IMR-90 (cell line): ENCODE measurements around the gene JMJD6. TPM values are rescaled to one million over a fixed set of nuclear protein-coding genes. Genes with fewer than 3 reads are reported as not detected.
A peak's percentile ranks its signal among the peaks of the same experiment; 100 is the strongest.

ENCODE experiments used
- ATAC-seq: fragments of 200-7000 bp; cut with Tn5 transposase; 2 replicates; pipeline ENCODE4 v1.9.1; 2020; ENCODE audit warnings: low read depth, mild to moderate bottlenecking, moderate library complexity
- BruUV-seq: library from RNA; stranded (reverse); fragments of 400-500 nt; replicated peaks from 2 replicates; lab custom pipeline; 2021; lab: Mats Ljungman, UMichigan
- CTCF ChIA-PET: fragments of 300-600 bp; formaldehyde crosslinking; extraction: SDS; loops from one replicate; lab custom pipeline; 2021; ENCODE audit warnings: antibody characterized with exemption; lab: Yijun Ruan, JAX
- POLR2A ChIA-PET: fragments of 300-600 bp; sonication (Branson Sonifier 250); formaldehyde crosslinking; loops from one replicate; lab custom pipeline; 2022; ENCODE audit warnings: antibody characterized with exemption; ENCODE audit not compliant: unreplicated experiment; lab: Charles Lee
- DNase-seq: peaks from one replicate; pipeline ENCODE4 v3.0.0; 2013
- H2AFZ ChIP-seq: replicated peaks from 2 replicates; pipeline ENCODE3; 2013; ENCODE audit warnings: low read length, mild to moderate bottlenecking; ENCODE audit not compliant: poor library complexity
- H2AK5ac ChIP-seq: 2 replicates; pipeline ENCODE4 v1.6.1; 2013; ENCODE audit warnings: low read depth, low read length, inconsistent platforms
- H2AK9ac ChIP-seq: replicated peaks from 2 replicates; pipeline ENCODE3; 2013; ENCODE audit warnings: mild to moderate bottlenecking, low read depth, low read length, moderate library complexity; ENCODE audit not compliant: poor library complexity
- H2BK120ac ChIP-seq: 2 replicates; pipeline ENCODE4 v1.6.1; 2013; ENCODE audit warnings: low read depth, low read length, inconsistent platforms
- H2BK15ac ChIP-seq: 3 replicates; pipeline ENCODE4 v1.6.1; 2013; ENCODE audit warnings: low read depth, low read length, inconsistent platforms
- H2BK20ac ChIP-seq: 2 replicates; pipeline ENCODE4 v1.6.1; 2013; ENCODE audit warnings: low read depth, mild to moderate bottlenecking, inconsistent platforms, low read length, moderate library complexity
- H2BK5ac ChIP-seq: 2 replicates; pipeline ENCODE4 v1.6.1; 2013; ENCODE audit warnings: mild to moderate bottlenecking, low read depth, low read length, inconsistent platforms; ENCODE audit not compliant: poor library complexity, severe bottlenecking
- H3K14ac ChIP-seq: replicated peaks from 2 replicates; pipeline ENCODE4 v1.6.1; 2013; ENCODE audit warnings: low read depth, low read length, inconsistent platforms
- H3K18ac ChIP-seq: 2 replicates; pipeline ENCODE4 v1.6.1; 2013; ENCODE audit warnings: low read depth, low read length, control low read depth
- H3K23ac ChIP-seq: 2 replicates; pipeline ENCODE4 v1.6.1; 2013; ENCODE audit warnings: low read depth, low read length, inconsistent platforms
- H3K27ac ChIP-seq: 2 replicates; pipeline ENCODE4 v1.5.1; 2013; ENCODE audit warnings: mild to moderate bottlenecking, control low read depth, low read length; ENCODE audit not compliant: insufficient read depth
- H3K27me3 ChIP-seq: 2 replicates; pipeline ENCODE4 v1.6.1; 2013; ENCODE audit warnings: low read length; ENCODE audit not compliant: control insufficient read depth, insufficient read depth
- H3K36me3 ChIP-seq: 2 replicates; pipeline ENCODE4 v1.6.1; 2013; ENCODE audit warnings: low read length, mixed read lengths; ENCODE audit not compliant: control insufficient read depth, insufficient read depth
- H3K4ac ChIP-seq: 2 replicates; pipeline ENCODE4 v1.6.1; 2013; ENCODE audit warnings: low read depth, low read length, inconsistent platforms
- H3K4me1 ChIP-seq: 2 replicates; pipeline ENCODE4 v1.6.1; 2013; ENCODE audit warnings: low read length, mixed read lengths; ENCODE audit not compliant: control insufficient read depth, insufficient read depth
- H3K4me2 ChIP-seq: 2 replicates; pipeline ENCODE4 v1.6.1; 2013; ENCODE audit warnings: low read depth, mild to moderate bottlenecking, control low read depth, low read length, moderate library complexity
- H3K4me3 ChIP-seq: 2 replicates; pipeline ENCODE4 v1.5.1; 2013; ENCODE audit warnings: low read depth, mild to moderate bottlenecking, control low read depth, low read length, moderate library complexity; ENCODE audit not compliant: insufficient read depth
- H3K56ac ChIP-seq: 2 replicates; pipeline ENCODE4 v1.6.1; 2013; ENCODE audit warnings: low read length, inconsistent platforms; ENCODE audit not compliant: insufficient read depth; ENCODE audit errors: extremely low read depth
- H3K79me1 ChIP-seq, 2 experiments: 2 replicates each; pipeline ENCODE4 v1.6.1; 2013; ENCODE audit warnings: low read length in 2 of 2, inconsistent platforms in 1 of 2, low read depth in 1 of 2
- H3K9ac ChIP-seq: 2 replicates; pipeline ENCODE4 v1.6.1; 2013; ENCODE audit warnings: low read depth, low read length, control low read depth
- H3K9me1 ChIP-seq: 2 replicates; pipeline ENCODE4 v1.6.1; 2013; ENCODE audit warnings: low read length, inconsistent platforms; ENCODE audit not compliant: insufficient read depth
- H3K9me3 ChIP-seq: 2 replicates; pipeline ENCODE4 v1.6.1; 2013; ENCODE audit warnings: low read length; ENCODE audit not compliant: control insufficient read depth, insufficient read depth
- H4K20me1 ChIP-seq: 2 replicates; pipeline ENCODE4 v1.6.1; 2013; ENCODE audit warnings: low read length, inconsistent platforms; ENCODE audit not compliant: insufficient read depth
- H4K5ac ChIP-seq: 2 replicates; pipeline ENCODE4 v1.6.1; 2013; ENCODE audit warnings: mild to moderate bottlenecking, low read depth, low read length, control low read depth
- H4K8ac ChIP-seq, 2 experiments: 2 replicates each; pipeline ENCODE4 v1.6.1; 2013; ENCODE audit warnings: low read depth in 2 of 2, low read length in 2 of 2, control low read depth in 1 of 2, inconsistent platforms in 1 of 2
- H4K91ac ChIP-seq: 2 replicates; pipeline ENCODE4 v1.6.1; 2013; ENCODE audit warnings: low read depth, low read length, inconsistent platforms; ENCODE audit not compliant: insufficient read depth
- CEBPB ChIP-seq: IDR thresholded peaks from 2 replicates; pipeline ENCODE4 v1.6.1; 2012; ENCODE audit warnings: low read depth, low read length, improper control_type of control experiment
- MXI1 ChIP-seq: IDR thresholded peaks from 2 replicates; pipeline ENCODE4 v1.6.1; 2012; ENCODE audit warnings: low read depth, mild to moderate bottlenecking, low read length, moderate library complexity, borderline replicate concordance
- WGBS, 2 experiments: methylation state at CpG; one replicate each; pipeline versions ENCODE4 v1.1.5 to v1.1.7; 2013; ENCODE audit warnings: missing lambda C conversion rate in 2 of 2; ENCODE audit not compliant: insufficient read length in 1 of 2; ENCODE audit errors: extremely low coverage in 2 of 2; 5-methylcytosine and 5-hydroxymethylcytosine counted together
- dilution Hi-C: fragments of 300-500 bp; cut with HindIII; formaldehyde crosslinking; loops from one replicate; pipeline ENCODE4 v1.14.3; 2018; ENCODE audit warnings: low sequenced_read_pairs; ENCODE audit not compliant: unreplicated experiment
- in situ Hi-C: fragments of 300-500 bp; cut with MboI; formaldehyde crosslinking; loops from 3 replicates; pipeline ENCODE4 v1.14.3; 2019; ENCODE audit warnings: low sequenced_read_pairs, inconsistent platforms, mixed read lengths
- intact Hi-C: fragments of 100-400 bp; cut with micrococcal nuclease; formaldehyde crosslinking; loops from 2 replicates; pipeline ENCODE4 v1.10.0; 2022
- polyA plus RNA-seq, 3 experiments: library from polyadenylated mRNA; depleted of rRNA; stranded (reverse); fragments of >200 nt; gene quantifications; 2 replicates each; pipeline ENCODE4 v1.2.3, GENCODE V29; 2012; ENCODE audit warnings: low replicate concordance in 1 of 3
- total RNA-seq: library from RNA; depleted of rRNA; stranded (reverse); fragments of >200 nt; gene quantifications from 2 replicates; pipeline ENCODE4 v1.2.3, GENCODE V29; 2012
- TF ChIP-seq, protein P1 (sequence below): fragments of 150-350 bp; IDR thresholded peaks from 2 replicates; pipeline ENCODE4 v1.6.1; 2017; ENCODE audit warnings: mild to moderate bottlenecking, antibody characterized with exemption, low read length, low read depth

JMJD6 gene
- total and polyA plus RNA-seq, 2 of the 4 experiments (the other 2 are of a cell fraction) = 24.4 to 33.7 TPM

DNA sequence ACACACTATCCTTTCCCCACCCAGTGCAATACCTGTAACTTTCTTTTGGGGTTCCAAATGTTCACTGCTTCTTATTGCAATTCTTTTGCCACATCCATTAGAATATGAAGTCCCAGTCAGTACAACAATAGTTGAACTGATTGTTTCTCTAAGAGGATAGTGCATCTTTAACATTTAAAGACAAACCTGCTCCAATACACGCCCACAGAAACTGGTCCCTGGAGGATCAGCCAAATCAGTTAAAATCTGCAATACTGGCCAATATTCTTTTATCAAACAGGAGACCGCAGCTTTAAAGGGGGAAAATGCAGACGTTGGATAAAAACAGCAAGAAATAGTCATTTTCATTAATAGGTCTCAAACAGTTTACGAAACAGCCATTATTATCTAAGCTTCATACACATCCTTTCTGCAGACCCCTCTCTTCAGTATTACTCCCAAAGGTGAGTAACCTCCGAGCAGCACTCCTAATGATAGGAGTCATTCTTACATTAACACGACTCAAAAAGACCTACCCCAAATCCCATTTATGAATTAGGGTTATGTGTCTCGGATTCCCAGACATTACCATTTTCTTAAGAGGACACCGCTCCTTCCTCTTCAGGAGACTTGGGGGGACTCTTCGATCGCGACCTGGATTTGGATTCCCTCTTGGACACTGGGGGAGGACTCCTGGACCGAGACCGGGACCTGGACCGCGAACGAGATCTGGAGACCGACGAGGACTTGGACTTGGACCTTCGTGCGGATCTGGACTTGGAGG is 9.4 kb upstream of the JMJD6 start (continued):
- TF ChIP-seq, protein P1, sequence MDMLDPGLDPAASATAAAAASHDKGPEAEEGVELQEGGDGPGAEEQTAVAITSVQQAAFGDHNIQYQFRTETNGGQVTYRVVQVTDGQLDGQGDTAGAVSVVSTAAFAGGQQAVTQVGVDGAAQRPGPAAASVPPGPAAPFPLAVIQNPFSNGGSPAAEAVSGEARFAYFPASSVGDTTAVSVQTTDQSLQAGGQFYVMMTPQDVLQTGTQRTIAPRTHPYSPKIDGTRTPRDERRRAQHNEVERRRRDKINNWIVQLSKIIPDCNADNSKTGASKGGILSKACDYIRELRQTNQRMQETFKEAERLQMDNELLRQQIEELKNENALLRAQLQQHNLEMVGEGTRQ = no peak

DNA sequence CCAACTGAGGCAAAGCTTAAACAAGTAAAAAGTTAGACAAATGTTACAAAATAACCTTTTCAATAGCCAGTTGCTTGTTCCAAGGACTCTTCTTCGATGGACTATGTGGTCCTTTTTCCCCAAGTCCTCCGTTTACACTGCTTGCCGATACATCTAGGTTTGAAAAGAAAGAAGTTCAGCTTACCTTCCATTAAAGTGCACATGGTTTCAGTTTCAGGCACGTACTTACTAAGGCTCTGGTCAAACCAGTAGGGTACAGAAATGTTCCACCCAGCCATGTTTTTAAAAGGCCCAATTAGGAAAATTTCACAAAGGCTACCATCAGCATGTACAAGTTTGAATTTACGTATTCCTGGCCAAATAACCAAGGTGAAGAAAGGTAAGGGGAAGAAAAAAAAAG is 8.6 kb upstream of the JMJD6 start:
- dilution Hi-C loops (no loop called here), intact Hi-C loops (loop anchor here (1.0 to 5.0 kb wide), 2 partner anchors 8 to 322 kb away; no protein-coding TSS in a partner anchor), in situ Hi-C loops (no loop called here)
- Histone ChIP-seq H2BK120ac (no peak overlapping the region), H2BK20ac (no peak overlapping the region), H3K79me1 (peaks cover 18 to 29% of the 10 kb centered on the region in 2 experiments), H3K23ac (peak overlapping the region; percentile 52), H2BK15ac (no peak overlapping the region), H3K4me2 (peak overlapping the region; percentile 63), H3K4me1 (peaks cover 2% of the 10 kb centered on the region; the same call in 1 of the 2 replicates), H3K18ac (no peak overlapping the region), H3K9me3 (no peaks in the 10 kb centered on the region), H3K9me1 (no peaks in the 10 kb centered on the region), H2AFZ (no peak overlapping the region), H4K5ac (peak overlapping the region; percentile 25; the same call in 1 of the 2 replicates), H2AK5ac (no peak overlapping the region), H3K14ac (0 out of 2 replicates have a peak overlapping the region, but pooled peaks have one; percentile 14), H3K27me3 (no peaks in the 10 kb centered on the region), H4K91ac (no peak overlapping the region), H3K36me3 (peaks cover 26% of the 10 kb centered on the region), H3K9ac (peak overlapping the region; percentile 83; the same call in 1 of the 2 replicates), H3K27ac (no peak overlapping the region), H4K20me1 (peaks cover 42% of the 10 kb centered on the region), H3K4me3 (peak overlapping the region; percentile 89), H3K4ac (peak overlapping the region; percentile 3; the same call in 1 of the 2 replicates), H2AK9ac (no peak overlapping the region), H3K56ac (no peak overlapping the region), H2BK5ac (peak overlapping the region; percentile 63), H4K8ac (0 out of 4 replicates have a peak overlapping the region, but pooled peaks of 1 of the 2 experiments have one; percentile 29)
- DNase-seq = peak; percentile 53
- POLR2A ChIA-PET = no interaction called here
- TF ChIP-seq CEBPB (no peak), MXI1 (peak; percentile 62; the same call in 1 of the 2 replicates)
- no CpG with 5 or more reads among the region's 5 CpGs for WGBS, 2 experiments
- no TSS peak for BruUV-seq
- CTCF ChIA-PET = interaction anchor here (0.6 to 0.7 kb wide), 3 partner anchors 47 to 553 kb away, joined by 3 to 5 read pairs (median 4); no protein-coding TSS in a partner anchor
- no peak for ATAC-seq
